Calu3 (cell line): ENCODE results near the gene ASTN2. TPM values are rescaled to one million over a fixed set of nuclear protein-coding genes. Genes with fewer than 3 reads are reported as not detected.

Experiments used
- BruUV-seq: library from RNA; stranded (reverse); fragments of 400-500 nt; replicated peaks from 2 replicates; lab custom pipeline; 2021; lab: Mats Ljungman, UMichigan
- CTCF ChIA-PET: fragments of 300-600 bp; sonication (Branson Sonifier 250); formaldehyde crosslinking; loops from one replicate; lab custom pipeline; 2022; ENCODE audit warnings: antibody characterized with exemption; lab: Charles Lee
- DNase-seq: peaks from one replicate; pipeline ENCODE4 v3.0.0; 2022
- H3K27ac Mint-ChIP-seq: one replicate; pipeline ENCODE4 v1.8.0; 2022; ENCODE audit warnings: mixed read lengths; ENCODE audit not compliant: unreplicated experiment
- H3K27me3 Mint-ChIP-seq: one replicate; pipeline ENCODE4 v1.8.0; 2022; ENCODE audit warnings: mixed read lengths; ENCODE audit not compliant: unreplicated experiment
- H3K36me3 Mint-ChIP-seq: one replicate; pipeline ENCODE4 v1.8.0; 2022; ENCODE audit warnings: mild to moderate bottlenecking, moderate library complexity, mixed read lengths; ENCODE audit not compliant: insufficient read depth, unreplicated experiment
- H3K4me1 Mint-ChIP-seq: one replicate; pipeline ENCODE4 v1.8.0; 2022; ENCODE audit warnings: mild to moderate bottlenecking, low read depth, mixed read lengths; ENCODE audit not compliant: unreplicated experiment
- H3K4me3 Mint-ChIP-seq: one replicate; pipeline ENCODE4 v1.8.0; 2022; ENCODE audit warnings: mild to moderate bottlenecking, low read depth, moderate library complexity, mixed read lengths; ENCODE audit not compliant: unreplicated experiment
- H3K9me3 Mint-ChIP-seq: one replicate; pipeline ENCODE4 v1.8.0; 2022; ENCODE audit warnings: low read depth, mixed read lengths; ENCODE audit not compliant: unreplicated experiment
- CTCF ChIP-seq: fragments of 200-600 bp; IDR thresholded peaks from one replicate; pipeline ENCODE4 v1.8.0; 2022; ENCODE audit warnings: antibody characterized with exemption; ENCODE audit not compliant: unreplicated experiment
- intact Hi-C: fragments of 100-400 bp; cut with micrococcal nuclease; formaldehyde crosslinking; loops from one replicate; pipeline ENCODE4 v1.10.0; 2022; ENCODE audit not compliant: unreplicated experiment
- total RNA-seq: library from RNA; stranded (reverse); gene quantifications from 2 replicates; pipeline ENCODE4 v1.2.3, GENCODE V29; 2022

Gene ASTN2
- total RNA-seq, 1 experiment from 2014 or later, result 1.7 TPM

GRCh38 chr9:116980582-116981120, 434.2 kb downstream of the ASTN2 start:
- Mint-ChIP-seq H3K27ac (no peak overlapping the region), H3K4me1 (no peaks in the 10 kb centered on the region), H3K36me3 (no peaks in the 10 kb centered on the region), H3K4me3 (no peak overlapping the region), H3K27me3 (no peaks in the 10 kb centered on the region), H3K9me3 (peaks cover 3% of the 10 kb centered on the region)
- CTCF ChIA-PET, result no interaction called here
- BruUV-seq, result no TSS peak
- TF ChIP-seq CTCF, result no peak
- DNase-seq, result no peak
- intact Hi-C loops, result no loop called here

GRCh38 chr9:116979456-116979855, 435.4 kb downstream of the ASTN2 start:
- CTCF ChIA-PET, result no interaction called here
- no TSS peak for BruUV-seq
- Mint-ChIP-seq H3K9me3 (peaks cover 3% of the 10 kb centered on the region), H3K36me3 (no peaks in the 10 kb centered on the region), H3K27me3 (no peaks in the 10 kb centered on the region), H3K4me1 (no peaks in the 10 kb centered on the region), H3K27ac (no peak overlapping the region), H3K4me3 (no peak overlapping the region)
- no peak for DNase-seq
- intact Hi-C loops, result no loop called here
- TF ChIP-seq CTCF, result no peak

- no peak overlapping the region for H3K27ac Mint-ChIP-seq
- intact Hi-C loops, result no loop called here
Observed at GRCh38 chr9:116978155-116978554, 436.7 kb downstream of the ASTN2 start.

GRCh38 chr9:116975126-116975525, 439.7 kb downstream of the ASTN2 start:
- CTCF ChIA-PET, result no interaction called here
- Mint-ChIP-seq H3K4me3 (no peak overlapping the region), H3K9me3 (peaks cover 3% of the 10 kb centered on the region), H3K36me3 (no peaks in the 10 kb centered on the region), H3K27ac (no peak overlapping the region), H3K27me3 (no peaks in the 10 kb centered on the region), H3K4me1 (no peaks in the 10 kb centered on the region)
- DNase-seq, result no peak
- no peak for TF ChIP-seq CTCF
- no TSS peak for BruUV-seq
- intact Hi-C loops, result no loop called here

More at GRCh38 chr9:116978155-116978554, 436.7 kb downstream of the ASTN2 start:
- Mint-ChIP-seq H3K4me1 (no peaks in the 10 kb centered on the region), H3K4me3 (no peak overlapping the region), H3K9me3 (peaks cover 3% of the 10 kb centered on the region), H3K27me3 (no peaks in the 10 kb centered on the region), H3K36me3 (no peaks in the 10 kb centered on the region)
- no peak for DNase-seq
- BruUV-seq, result no TSS peak
- no peak for TF ChIP-seq CTCF
- CTCF ChIA-PET, result no interaction called here
